ENCODE measurements around the gene RIMS4. TPM values are rescaled to one million over a fixed set of nuclear protein-coding genes. Genes with fewer than 3 reads are reported as not detected.

The RIMS4 gene
- total RNA-seq, 1 experiment from 2014 or later: 16.3 TPM

GRCh38 chr20:44819936-44820335 lies 9.6 kb upstream of the RIMS4 start:
- H3K9me3 Mint-ChIP-seq: no peaks in the 10 kb centered on the region
- no peaks in the 10 kb centered on the region for H3K79me2 ChIP-seq (ENCODE audit: insufficient read depth, low read length)

More at GRCh38 chr20:44819936-44820335, 9.6 kb upstream of the RIMS4 start:
- Histone ChIP-seq H3T11ph (ENCODE audit: low read length) (no peak overlapping the region), H4K8ac (replicated peaks; ENCODE audit: insufficient read length, low read depth, low read length) (no peak overlapping the region), H2BK120ac (ENCODE audit: low read depth, low read length, poor library complexity, severe bottlenecking) (no peak overlapping the region), H4K20me1 (ENCODE audit: control insufficient read depth, insufficient read depth, insufficient read length) (no peaks in the 10 kb centered on the region), H3K4ac (ENCODE audit: low read depth, low read length) (no peak overlapping the region), H3K56ac (ENCODE audit: insufficient read length, low read depth, low read length) (no peak overlapping the region), H3K4me2 (ENCODE audit: insufficient read depth, insufficient read length, low read length) (no peak overlapping the region), H2AK5ac (ENCODE audit: insufficient read length, low read length) (no peak overlapping the region), H4K5ac (ENCODE audit: insufficient read length, low read depth, low read length) (no peak overlapping the region), H3K23ac (ENCODE audit: insufficient read length, low read depth, low read length) (no peak overlapping the region), H3K79me1 (ENCODE audit: insufficient read depth, low read depth, low read length, poor library complexity, severe bottlenecking) (no peaks in the 10 kb centered on the region), H3K27ac (ENCODE audit: insufficient read length, low read depth, low read length) (no peak overlapping the region), H3K23me2 (ENCODE audit: insufficient read length, low read depth, low read length, poor library complexity, severe bottlenecking) (no peaks in the 10 kb centered on the region), H3K9me3 (ENCODE audit: control insufficient read depth, low read depth, low read length) (no peaks in the 10 kb centered on the region), H2BK20ac (ENCODE audit: low read depth, low read length, poor library complexity, severe bottlenecking) (no peak overlapping the region), H3K27me3 (ENCODE audit: insufficient read depth, low read length) (no peaks in the 10 kb centered on the region), H3K18ac (ENCODE audit: insufficient read length, low read depth, low read length) (no peak overlapping the region), H3K9ac (ENCODE audit: extremely low read depth, insufficient read length, low read length) (no peak overlapping the region), H3K4me1 (ENCODE audit: insufficient read depth, low read length) (no peaks in the 10 kb centered on the region), H2AFZ (ENCODE audit: low read length) (no peak overlapping the region), H3K14ac (ENCODE audit: insufficient read depth, low read length) (no peak overlapping the region), H2BK15ac (ENCODE audit: low read depth, low read length) (no peak overlapping the region), H2BK12ac (ENCODE audit: insufficient read length, low read depth, low read length) (no peak overlapping the region), H2BK5ac (ENCODE audit: insufficient read length, low read length) (no peak overlapping the region), H4K91ac (ENCODE audit: insufficient read length, low read depth, low read length) (no peak overlapping the region)
- TF ChIP-seq, protein P1, sequence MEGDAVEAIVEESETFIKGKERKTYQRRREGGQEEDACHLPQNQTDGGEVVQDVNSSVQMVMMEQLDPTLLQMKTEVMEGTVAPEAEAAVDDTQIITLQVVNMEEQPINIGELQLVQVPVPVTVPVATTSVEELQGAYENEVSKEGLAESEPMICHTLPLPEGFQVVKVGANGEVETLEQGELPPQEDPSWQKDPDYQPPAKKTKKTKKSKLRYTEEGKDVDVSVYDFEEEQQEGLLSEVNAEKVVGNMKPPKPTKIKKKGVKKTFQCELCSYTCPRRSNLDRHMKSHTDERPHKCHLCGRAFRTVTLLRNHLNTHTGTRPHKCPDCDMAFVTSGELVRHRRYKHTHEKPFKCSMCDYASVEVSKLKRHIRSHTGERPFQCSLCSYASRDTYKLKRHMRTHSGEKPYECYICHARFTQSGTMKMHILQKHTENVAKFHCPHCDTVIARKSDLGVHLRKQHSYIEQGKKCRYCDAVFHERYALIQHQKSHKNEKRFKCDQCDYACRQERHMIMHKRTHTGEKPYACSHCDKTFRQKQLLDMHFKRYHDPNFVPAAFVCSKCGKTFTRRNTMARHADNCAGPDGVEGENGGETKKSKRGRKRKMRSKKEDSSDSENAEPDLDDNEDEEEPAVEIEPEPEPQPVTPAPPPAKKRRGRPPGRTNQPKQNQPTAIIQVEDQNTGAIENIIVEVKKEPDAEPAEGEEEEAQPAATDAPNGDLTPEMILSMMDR (conservative IDR thresholded peaks at IDR 0.05): no peak
- DNase-seq: no peak
- no peak overlapping the region for H3K4me3 Mint-ChIP-seq
- H3K27ac Mint-ChIP-seq: no peak overlapping the region
- no CpG with 5 or more reads among the region's 4 CpGs for WGBS (ENCODE audit: extremely low coverage, insufficient read length, low lambda C conversion rate)
- H3K27me3 Mint-ChIP-seq (ENCODE audit: low read depth): peaks cover 4% of the 10 kb centered on the region
- peaks cover 3 to 8% of the 10 kb centered on the region in 2 experiments; a peak in 2 of 4 replicates for H3K4me1 Mint-ChIP-seq
- H3K36me3 Mint-ChIP-seq (ENCODE audit: insufficient read depth in 1 of 3, low read depth in 3 of 3): no peaks in the 10 kb centered on the region

All from H9 (cell line).